ENCODE results near the gene IL4R.
"Not testable (repeated sequence)": the region's sequence is repeated elsewhere in the genome, so short reads cannot be mapped to it uniquely, and the experiment has no call there.

IL4R gene

GRCh38 chr16:27381974-27382855 lies 68.4 kb downstream of the IL4R start:
- DNase-seq (ENCODE audit: low spot score), result no peak

GRCh38 chr16:27383556-27384243 lies 69.9 kb downstream of the IL4R start:
- no peak for DNase-seq (ENCODE audit: low spot score)

- DNase-seq (ENCODE audit: low spot score), result no peak
Measured at GRCh38 chr16:27384425-27384824, 70.7 kb downstream of the IL4R start.

GRCh38 chr16:27385398-27385797 lies 71.6 kb downstream of the IL4R start:
- no peak for DNase-seq (ENCODE audit: low spot score)

GRCh38 chr16:27386674-27387073 lies 72.9 kb downstream of the IL4R start:
- no peak for DNase-seq (ENCODE audit: low spot score)

- DNase-seq (ENCODE audit: low spot score), result no peak
Measured at GRCh38 chr16:27387724-27388123, 74.0 kb downstream of the IL4R start.

- DNase-seq (ENCODE audit: low spot score), result no peak
Measured at GRCh38 chr16:27389272-27389961, 75.6 kb downstream of the IL4R start.

- no peak for DNase-seq (ENCODE audit: low spot score)
Measured at GRCh38 chr16:27390151-27390550, 76.4 kb downstream of the IL4R start.

GRCh38 chr16:27392671-27393070 lies 78.9 kb downstream of the IL4R start:
- no peak for DNase-seq (ENCODE audit: low spot score)

GRCh38 chr16:27394516-27394915 lies 80.7 kb downstream of the IL4R start:
- DNase-seq (ENCODE audit: low spot score), result no peak

GRCh38 chr16:27398341-27398893 lies 84.6 kb downstream of the IL4R start:
- DNase-seq (ENCODE audit: low spot score), result not testable (repeated sequence)

- no peak for DNase-seq (ENCODE audit: low spot score)
Measured at GRCh38 chr16:27398894-27399853, 85.4 kb downstream of the IL4R start.

- DNase-seq (ENCODE audit: low spot score), result no peak
Measured at GRCh38 chr16:27399969-27400368, 86.2 kb downstream of the IL4R start.

GRCh38 chr16:27400751-27401620 lies 87.2 kb downstream of the IL4R start:
- no peak for DNase-seq (ENCODE audit: low spot score)

GRCh38 chr16:27401768-27402568 lies 88.2 kb downstream of the IL4R start, which contains the start of gene IL21R:
Gene IL21R, plus strand, starts transcription at chr16:27402174. Its CDS starts 27,898 bp downstream, at chr16:27430072.
- DNase-seq (ENCODE audit: low spot score), result no peak

GRCh38 chr16:27402569-27402963 lies 88.8 kb downstream of the IL4R start:
- no peak for DNase-seq (ENCODE audit: low spot score)

- DNase-seq (ENCODE audit: low spot score), result no peak
Measured at GRCh38 chr16:27402964-27403600, 89.3 kb downstream of the IL4R start.

GRCh38 chr16:27403601-27403992 lies 89.8 kb downstream of the IL4R start:
- DNase-seq (ENCODE audit: low spot score), result no peak
